ENCODE results near the gene RAB1B. TPM values are rescaled to one million over a fixed set of nuclear protein-coding genes. Genes with fewer than 3 reads are reported as not detected.
"Not testable (repeated sequence)": the region's sequence is repeated elsewhere in the genome, so short reads cannot be mapped to it uniquely, and the experiment has no call there.

The RAB1B gene
- total RNA-seq, 4 donors from 2014 or later = 89.8 to 141 (median 131) TPM

- Histone ChIP-seq H3K36me3 (no peaks in the 10 kb centered on the region), H3K4me3 (no peak overlapping the region), H3K9me3 (no peaks in the 10 kb centered on the region), H3K27ac (no peak overlapping the region), H3K4me1 (no peaks in the 10 kb centered on the region), H3K27me3 (peaks cover 19% of the 10 kb centered on the region)
- intact Hi-C loops (cut with DNase I; ENCODE audit: low total_unique reads) = no loop called here
- TF ChIP-seq EP300 (IDR thresholded peaks at IDR 0.05; ENCODE audit: low read depth) (no peak), POLR2A (IDR thresholded peaks at IDR 0.05) (no peak), POLR2AphosphoS5 (IDR thresholded peaks at IDR 0.05) (no peak)
- TF ChIP-seq, protein P1, sequence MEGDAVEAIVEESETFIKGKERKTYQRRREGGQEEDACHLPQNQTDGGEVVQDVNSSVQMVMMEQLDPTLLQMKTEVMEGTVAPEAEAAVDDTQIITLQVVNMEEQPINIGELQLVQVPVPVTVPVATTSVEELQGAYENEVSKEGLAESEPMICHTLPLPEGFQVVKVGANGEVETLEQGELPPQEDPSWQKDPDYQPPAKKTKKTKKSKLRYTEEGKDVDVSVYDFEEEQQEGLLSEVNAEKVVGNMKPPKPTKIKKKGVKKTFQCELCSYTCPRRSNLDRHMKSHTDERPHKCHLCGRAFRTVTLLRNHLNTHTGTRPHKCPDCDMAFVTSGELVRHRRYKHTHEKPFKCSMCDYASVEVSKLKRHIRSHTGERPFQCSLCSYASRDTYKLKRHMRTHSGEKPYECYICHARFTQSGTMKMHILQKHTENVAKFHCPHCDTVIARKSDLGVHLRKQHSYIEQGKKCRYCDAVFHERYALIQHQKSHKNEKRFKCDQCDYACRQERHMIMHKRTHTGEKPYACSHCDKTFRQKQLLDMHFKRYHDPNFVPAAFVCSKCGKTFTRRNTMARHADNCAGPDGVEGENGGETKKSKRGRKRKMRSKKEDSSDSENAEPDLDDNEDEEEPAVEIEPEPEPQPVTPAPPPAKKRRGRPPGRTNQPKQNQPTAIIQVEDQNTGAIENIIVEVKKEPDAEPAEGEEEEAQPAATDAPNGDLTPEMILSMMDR (IDR thresholded peaks at IDR 0.05) = no peak
- no peak for DNase-seq
- in situ Hi-C loops (cut with MboI; ENCODE audit: low pct_ligation_motif_present in 1 of 4, low pct_unique_long_range_greater_than_20kb in 1 of 4, low sequenced_read_pairs in 3 of 4) = no loop called here
- WGBS, 2 donors (ENCODE audit: low coverage in 1 of 2) = 55 to 62% methylated on average over 2 to 3 of the region's 3 CpGs
Observed at GRCh38 chr11:66299186-66299585, 30.7 kb downstream of the RAB1B start.

GRCh38 chr11:66302656-66303055, 34.2 kb downstream of the RAB1B start:
- Histone ChIP-seq H3K4me3 (no peak overlapping the region), H3K36me3 (no peaks in the 10 kb centered on the region), H3K27me3 (no peaks in the 10 kb centered on the region), H3K4me1 (no peaks in the 10 kb centered on the region), H3K27ac (no peak overlapping the region), H3K9me3 (no peaks in the 10 kb centered on the region)
- DNase-seq = no peak
- in situ Hi-C loops (cut with MboI; ENCODE audit: low pct_ligation_motif_present in 1 of 4, low pct_unique_long_range_greater_than_20kb in 1 of 4, low sequenced_read_pairs in 3 of 4) (loop anchor here in 2 of 4 donors (10.0 kb wide), 2 partner anchors 82 to 92 kb away; no protein-coding TSS in a partner anchor), intact Hi-C loops (cut with DNase I; ENCODE audit: low total_unique reads) (no loop called here)
- WGBS, 2 donors (ENCODE audit: low coverage in 1 of 2) = 77 to 84% methylated on average over 5 to 12 of the region's 12 CpGs
- TF ChIP-seq, protein P1 (IDR thresholded peaks at IDR 0.05) = no peak
- TF ChIP-seq EP300 (IDR thresholded peaks at IDR 0.05; ENCODE audit: low read depth) = no peak
- no peak for TF ChIP-seq POLR2AphosphoS5 (IDR thresholded peaks at IDR 0.05)
- TF ChIP-seq POLR2A (IDR thresholded peaks at IDR 0.05) = no peak

GRCh38 chr11:66309475-66309874, 41.0 kb downstream of the RAB1B start:
- intact Hi-C loops (cut with DNase I; ENCODE audit: low total_unique reads) = no loop called here
- in situ Hi-C loops (cut with MboI; ENCODE audit: low pct_ligation_motif_present in 1 of 4, low pct_unique_long_range_greater_than_20kb in 1 of 4, low sequenced_read_pairs in 3 of 4) = loop anchor here in 2 of 4 donors (10.0 kb wide), 2 partner anchors 75 to 85 kb away; no protein-coding TSS in a partner anchor
- Histone ChIP-seq H3K36me3 (no peaks in the 10 kb centered on the region), H3K4me1 (peaks cover 7 to 17% (median 14%) of the 10 kb centered on the region in 4 donors), H3K27ac (no peak overlapping the region), H3K9me3 (no peaks in the 10 kb centered on the region), H3K27me3 (no peaks in the 10 kb centered on the region), H3K4me3 (no peak overlapping the region)
- TF ChIP-seq, protein P1 (IDR thresholded peaks at IDR 0.05) = no peak
- no peak for TF ChIP-seq EP300 (IDR thresholded peaks at IDR 0.05; ENCODE audit: low read depth)
- no peak for TF ChIP-seq POLR2AphosphoS5 (IDR thresholded peaks at IDR 0.05)
- no peak for TF ChIP-seq POLR2A (IDR thresholded peaks at IDR 0.05)
- WGBS, 2 donors (ENCODE audit: low coverage in 1 of 2) = 62% methylated on average over 3 of the region's 3 CpGs; no CpG with 5 or more reads in 1 of the 2 donors
- DNase-seq = no peak

GRCh38 chr11:66310324-66310723, 41.9 kb downstream of the RAB1B start:
- TF ChIP-seq POLR2A (IDR thresholded peaks at IDR 0.05) (no peak), POLR2AphosphoS5 (IDR thresholded peaks at IDR 0.05) (no peak)
- intact Hi-C loops (cut with DNase I; ENCODE audit: low total_unique reads) (loop anchor here (2.0 kb wide), 1 partner anchor 18 kb away; no protein-coding TSS in a partner anchor), in situ Hi-C loops (cut with MboI; ENCODE audit: low pct_ligation_motif_present in 1 of 4, low pct_unique_long_range_greater_than_20kb in 1 of 4, low sequenced_read_pairs in 3 of 4) (no loop called here)
- Histone ChIP-seq H3K27ac (no peak overlapping the region), H3K4me1 (peaks cover 7 to 17% (median 14%) of the 10 kb centered on the region in 4 donors), H3K9me3 (no peaks in the 10 kb centered on the region), H3K4me3 (no peak overlapping the region), H3K36me3 (no peaks in the 10 kb centered on the region), H3K27me3 (no peaks in the 10 kb centered on the region)
- DNase-seq = no peak
- WGBS, 2 donors (ENCODE audit: low coverage in 1 of 2) = 74 to 86% methylated on average over 1 to 8 of the region's 8 CpGs

DNA sequence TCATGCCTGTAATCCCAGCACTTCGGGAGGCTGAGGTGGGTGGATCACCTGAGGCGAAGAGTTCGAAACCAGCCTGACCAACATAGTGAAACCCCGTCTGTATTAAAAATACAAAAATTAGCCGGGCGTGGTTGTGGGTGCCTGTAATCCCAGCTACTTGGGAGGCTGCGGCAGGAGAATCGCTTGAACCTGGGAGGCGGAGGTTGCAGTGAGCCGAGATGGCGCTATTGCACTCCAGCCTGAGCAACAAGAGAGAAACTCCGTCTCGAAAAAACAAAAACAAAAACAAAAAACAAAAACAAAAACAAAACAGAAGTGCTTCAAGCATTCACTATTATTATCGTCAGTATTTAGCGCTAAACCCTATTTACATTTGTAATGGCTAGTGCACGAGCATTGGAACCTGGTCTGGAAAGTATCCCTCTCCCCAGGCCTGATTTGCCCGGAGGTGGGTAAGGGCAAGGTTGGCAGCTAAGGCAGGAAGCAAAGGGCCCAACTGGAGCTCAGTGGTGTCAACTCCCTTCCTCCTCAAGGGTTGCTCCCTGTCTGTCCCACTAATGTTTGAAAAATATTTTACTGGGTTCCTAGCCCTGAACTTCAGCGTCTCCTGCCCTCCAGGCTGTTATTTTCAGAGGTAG, 42.5 kb downstream of the RAB1B start:
- intact Hi-C loops (cut with DNase I; ENCODE audit: low total_unique reads) = loop anchor here (2.0 kb wide), 1 partner anchor 18 kb away; no protein-coding TSS in a partner anchor
- 82% methylated on average over 12 to 18 of the region's 18 CpGs for WGBS, 2 donors (ENCODE audit: low coverage in 1 of 2)
- H3K9me3 ChIP-seq; in situ Hi-C loops (cut with MboI; ENCODE audit: low pct_ligation_motif_present in 1 of 4, low pct_unique_long_range_greater_than_20kb in 1 of 4, low sequenced_read_pairs in 3 of 4); DNase-seq; H3K36me3 ChIP-seq; H3K27me3 ChIP-seq; H3K4me3 ChIP-seq: not testable (repeated sequence)
- Histone ChIP-seq H3K27ac (peak overlapping the region in 2 of 4 donors; percentile 92 to 95), H3K4me1 (peaks cover 7 to 19% (median 14%) of the 10 kb centered on the region in 4 donors)

Measured in transverse colon (tissue), 4 donors.